HG02852 (cell line): Measurements from ENCODE around the gene PTPRF.
"Not testable (repeated sequence)": the region's sequence is repeated elsewhere in the genome, so short reads cannot be mapped to it uniquely, and the experiment has no call there.

ENCODE experiments used
- ATAC-seq: cut with Tn5 transposase; IDR thresholded peaks from one replicate; pipeline ENCODE4 v1.9.1; 2021; ENCODE audit warnings: mild to moderate bottlenecking, moderate library complexity; ENCODE audit not compliant: unreplicated experiment

Gene PTPRF

GRCh38 chr1:43536864-43537358 is 6.2 kb downstream of the PTPRF start:
- no peak for ATAC-seq

- ATAC-seq = no peak
Observed at GRCh38 chr1:43537423-43538142, 6.9 kb downstream of the PTPRF start.

GRCh38 chr1:43538143-43538487 is 7.4 kb downstream of the PTPRF start:
- ATAC-seq = no peak

- no peak for ATAC-seq
Observed at GRCh38 chr1:43538969-43539368, 8.3 kb downstream of the PTPRF start.

GRCh38 chr1:43539726-43540434 is 9.2 kb downstream of the PTPRF start:
- ATAC-seq = no peak

- no peak for ATAC-seq
Observed at GRCh38 chr1:43540653-43541071, 10.0 kb downstream of the PTPRF start.

DNA sequence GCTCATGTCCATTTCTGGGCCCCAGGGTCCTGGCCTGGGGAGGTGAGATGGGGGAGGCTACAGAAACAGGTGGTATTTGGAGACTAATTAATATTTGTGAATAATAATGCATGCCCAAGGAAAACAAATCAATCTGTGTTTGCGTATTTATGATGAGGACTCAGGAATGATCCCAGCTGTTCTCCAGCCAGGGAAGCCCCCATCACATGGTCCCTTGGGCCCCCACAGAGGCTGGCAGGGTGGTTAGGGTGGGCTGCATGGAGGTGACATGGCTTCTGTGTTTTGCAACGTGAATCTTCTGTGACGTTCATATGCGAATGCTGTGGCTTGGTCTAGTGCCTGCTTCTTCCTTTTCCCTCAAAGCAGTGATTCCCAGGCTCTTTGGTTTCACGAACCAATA is 10.5 kb downstream of the PTPRF start:
- no peak for ATAC-seq

DNA sequence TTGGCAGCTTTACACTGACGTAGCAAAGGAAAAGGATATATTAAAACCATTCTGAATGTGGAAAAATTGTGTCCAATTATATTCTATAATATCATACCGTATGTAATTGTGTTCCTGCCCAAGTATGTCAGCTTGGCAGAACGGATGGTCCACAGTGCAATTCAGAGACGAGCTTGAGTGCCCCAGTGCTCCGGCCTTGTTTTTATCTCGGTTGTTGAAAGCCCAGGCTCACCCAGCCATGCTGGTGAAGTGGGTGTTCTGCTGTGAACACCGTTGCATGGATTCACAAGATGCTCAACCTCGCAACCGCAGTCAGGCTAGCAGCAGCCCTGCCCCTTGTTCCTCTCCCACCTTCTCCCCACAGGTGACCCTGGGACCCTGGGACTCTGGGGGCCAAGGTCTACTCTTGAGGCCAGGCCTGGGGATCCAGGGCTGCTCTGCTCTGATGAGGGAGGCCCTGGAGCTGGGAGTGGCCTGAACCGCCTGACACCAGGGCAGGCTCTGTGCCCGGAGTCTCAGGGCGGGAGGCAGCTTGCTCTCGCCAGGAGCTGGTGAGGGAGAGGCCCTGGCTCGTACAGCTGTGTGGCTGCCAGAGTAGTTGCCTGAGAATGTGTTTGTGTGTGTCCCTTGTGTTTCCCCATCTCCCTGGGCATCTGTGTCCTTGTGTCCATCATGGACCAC is 11.2 kb downstream of the PTPRF start:
- ATAC-seq = no peak

GRCh38 chr1:43542527-43543458 is 12.1 kb downstream of the PTPRF start:
- no peak for ATAC-seq

DNA sequence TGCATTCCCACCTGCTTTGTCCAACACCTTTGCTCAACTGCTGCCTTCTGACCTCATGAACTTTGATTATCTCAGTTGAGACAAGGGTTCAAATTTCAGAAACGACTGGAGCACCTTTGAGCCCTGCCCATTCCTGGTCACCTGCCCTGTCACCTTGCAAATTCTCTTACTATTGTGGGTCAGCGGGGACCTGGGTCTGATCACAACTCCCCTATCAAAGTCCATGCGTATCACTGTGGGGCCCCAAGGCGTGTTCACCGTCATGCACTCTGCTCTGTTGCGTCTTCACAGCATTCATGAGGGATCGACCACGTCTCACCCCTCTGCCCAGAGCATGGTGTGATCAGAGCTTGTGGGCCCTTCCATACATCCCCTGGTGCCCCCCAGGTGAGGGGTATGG is 12.9 kb downstream of the PTPRF start:
- ATAC-seq = no peak

DNA sequence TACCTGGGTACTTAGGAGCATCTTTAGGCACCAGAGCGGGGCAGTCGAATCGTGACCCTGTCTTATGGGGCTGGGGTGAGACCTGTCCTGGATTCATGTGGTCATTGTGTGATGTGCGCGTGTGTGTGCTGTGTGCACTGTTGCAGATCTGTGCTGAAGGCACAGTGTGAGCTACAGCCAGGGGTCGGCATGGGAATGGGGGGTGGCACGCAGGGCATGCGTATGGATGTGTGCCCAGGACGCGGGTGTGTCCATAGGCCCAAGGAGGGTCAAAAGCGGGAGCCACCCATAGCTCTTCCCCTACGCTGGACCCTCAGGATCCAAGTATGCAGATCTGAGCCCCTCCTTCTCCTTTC is 14.6 kb downstream of the PTPRF start:
- ATAC-seq = no peak

GRCh38 chr1:43545695-43546387 is 15.2 kb downstream of the PTPRF start:
- ATAC-seq = no peak

DNA sequence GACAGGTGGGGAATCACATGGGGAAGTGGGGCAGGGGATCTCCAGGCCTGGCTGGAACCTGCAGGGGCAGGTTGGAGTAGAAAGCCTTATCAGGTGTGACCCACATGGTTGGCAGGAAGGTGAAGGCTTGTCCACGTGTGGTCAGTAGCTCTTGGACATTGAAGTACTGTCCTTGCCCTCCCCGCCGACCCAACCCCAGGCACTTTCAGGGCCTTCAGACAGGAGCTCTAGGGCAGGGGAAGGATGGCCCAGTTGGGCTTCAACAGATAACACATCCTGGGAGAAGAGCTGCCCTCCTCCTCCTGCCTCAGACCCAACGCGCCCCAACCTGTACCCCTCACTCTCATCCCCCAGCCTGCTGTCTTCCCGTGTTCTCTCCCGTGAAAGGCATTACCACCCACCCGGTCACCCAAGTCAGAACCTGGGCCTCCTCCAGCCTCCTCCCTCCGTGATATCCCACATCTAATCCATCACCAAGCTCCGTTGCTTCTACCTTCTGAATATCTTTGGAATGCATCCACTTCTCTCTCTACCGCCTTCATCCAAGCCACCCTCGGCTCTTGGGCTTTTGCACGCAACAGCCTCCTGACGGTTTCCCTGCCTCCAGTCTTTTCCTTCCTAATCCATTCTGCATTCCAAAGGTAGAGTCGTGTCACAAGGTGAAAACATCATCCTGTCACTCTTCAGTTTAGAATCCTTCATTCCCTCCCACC is 15.9 kb downstream of the PTPRF start:
- no peak for ATAC-seq

DNA sequence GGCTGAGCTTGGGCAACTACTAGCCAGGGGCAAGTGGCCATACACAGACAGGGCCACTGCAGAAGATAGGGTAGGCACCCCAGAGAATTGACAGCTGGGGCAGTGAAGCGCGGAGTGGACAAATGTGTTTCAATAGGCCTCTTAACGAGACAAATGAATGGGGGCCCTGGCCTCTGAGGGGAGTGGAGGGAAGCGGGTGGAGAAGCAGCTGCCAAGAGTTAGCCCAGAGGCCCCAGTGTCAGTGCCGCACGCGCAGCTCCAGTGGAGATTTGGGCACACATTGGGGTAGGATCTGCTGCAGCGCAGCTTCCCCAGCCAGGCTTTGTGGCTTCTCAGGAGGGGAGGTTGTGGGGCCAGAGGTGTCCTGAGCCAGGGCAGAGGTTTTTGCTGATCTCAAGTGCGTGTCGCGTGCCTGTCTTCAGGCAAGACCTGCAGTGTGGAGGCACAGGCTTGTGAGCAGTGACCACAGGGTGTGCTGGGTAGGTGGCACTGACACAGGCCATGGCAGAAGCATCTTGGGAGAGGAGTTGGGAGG is 16.9 kb downstream of the PTPRF start:
- ATAC-seq = no peak

DNA sequence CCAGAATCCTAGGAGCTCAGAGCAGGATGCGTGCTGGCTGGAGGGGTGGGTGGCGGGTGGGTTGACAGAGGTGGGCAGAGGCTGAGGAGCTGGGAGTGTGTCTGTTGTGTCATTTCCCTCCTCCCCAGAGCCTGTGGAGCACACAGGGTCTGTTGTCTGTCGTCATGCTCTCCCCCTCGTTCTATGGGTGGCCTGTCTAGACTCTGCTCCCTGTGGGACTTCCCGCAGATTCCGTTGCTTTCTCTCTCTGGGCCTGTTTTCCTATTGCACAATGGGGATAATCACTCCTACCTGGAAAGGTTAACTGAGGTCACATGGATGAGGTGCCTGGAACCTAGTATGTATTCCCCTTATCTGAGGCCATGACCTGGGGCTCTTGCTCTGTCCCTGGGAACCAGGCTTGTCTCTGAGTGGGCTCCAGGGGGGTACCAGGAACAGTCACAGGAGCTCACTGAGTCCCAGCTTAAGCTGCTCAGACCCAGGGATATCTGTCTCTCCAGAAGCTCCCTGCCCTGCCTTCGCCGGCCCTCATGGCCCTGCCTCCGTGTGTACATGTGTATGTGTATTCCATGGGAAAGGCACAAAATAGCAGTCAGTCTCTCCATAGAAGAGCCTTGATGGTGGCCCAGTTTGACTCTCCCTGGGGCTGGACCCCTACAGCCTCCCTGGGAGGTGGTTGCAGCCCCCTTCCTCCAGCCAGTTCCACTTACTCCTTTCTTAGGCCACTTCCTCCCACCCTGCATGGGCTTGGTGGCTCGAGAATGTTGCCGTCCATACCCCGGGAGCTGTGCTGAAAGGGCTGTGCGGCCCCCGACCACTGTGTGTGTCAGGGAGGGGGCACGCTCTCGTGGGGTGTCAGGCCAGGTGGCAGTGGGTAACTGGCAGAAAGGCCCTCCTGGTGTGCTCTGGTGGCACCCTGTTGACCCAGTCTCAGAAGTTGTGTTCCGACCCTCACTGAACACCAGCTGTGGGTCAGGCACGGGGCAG is 17.9 kb downstream of the PTPRF start:
- no peak for ATAC-seq

DNA sequence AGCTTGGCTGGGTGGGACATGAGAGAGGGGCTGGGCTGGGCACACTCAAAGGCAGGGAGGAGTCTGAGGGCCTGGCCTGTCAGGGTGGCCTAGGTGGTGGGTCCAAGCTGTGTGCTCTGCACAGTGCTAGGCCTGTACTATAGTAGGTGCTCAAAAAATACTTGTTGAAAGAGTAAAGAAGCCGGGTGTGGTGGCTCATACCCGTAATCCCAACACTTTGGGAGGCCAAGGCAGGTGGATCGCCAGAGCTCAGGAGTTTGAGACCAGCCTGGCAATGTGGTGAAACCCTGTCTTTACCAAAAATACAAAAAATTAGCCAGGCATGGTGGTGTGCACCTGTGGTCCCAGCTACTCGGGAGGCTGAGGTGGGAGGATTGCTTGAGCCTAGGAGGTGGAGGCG is 18.7 kb downstream of the PTPRF start:
- ATAC-seq = not testable (repeated sequence)

- no peak for ATAC-seq
Observed at GRCh38 chr1:43549921-43550597, 19.4 kb downstream of the PTPRF start.
